ENCODE results near the gene MTCL1.

The MTCL1 gene

GRCh38 chr18:8773980-8774379 is 68.6 kb downstream of the MTCL1 start:
- no peak for DNase-seq (ENCODE audit: low spot score)

GRCh38 chr18:8776013-8776943 is 70.9 kb downstream of the MTCL1 start:
- TF ChIP-seq CTCF (IDR thresholded peaks at IDR 0.05; ENCODE audit: poor library complexity, severe bottlenecking): no peak
- no peak overlapping the region for H3K27ac ChIP-seq (ENCODE audit: poor library complexity, severe bottlenecking)
- ATAC-seq (ENCODE audit: low read depth): no peak

More at GRCh38 chr18:8773980-8774379, 68.6 kb downstream of the MTCL1 start:
- no peak for ATAC-seq (ENCODE audit: low read depth)
- Histone ChIP-seq H3K27ac (ENCODE audit: poor library complexity, severe bottlenecking) (no peak overlapping the region), H3K4me1 (ENCODE audit: insufficient read depth, poor library complexity, severe bottlenecking) (no peaks in the 10 kb centered on the region), H3K9me3 (ENCODE audit: severe bottlenecking) (no peaks in the 10 kb centered on the region), H3K4me3 (ENCODE audit: severe bottlenecking) (no peak overlapping the region), H3K36me3 (ENCODE audit: low read depth) (peaks cover 10% of the 10 kb centered on the region), H3K27me3 (ENCODE audit: insufficient read depth, poor library complexity, severe bottlenecking) (no peaks in the 10 kb centered on the region)
- no peak for TF ChIP-seq CTCF (IDR thresholded peaks at IDR 0.05; ENCODE audit: poor library complexity, severe bottlenecking)

GRCh38 chr18:8777846-8778245 is 72.5 kb downstream of the MTCL1 start:
- DNase-seq (ENCODE audit: low spot score) (no peak), ATAC-seq (ENCODE audit: low read depth) (no peak)
- H3K9me3 ChIP-seq (ENCODE audit: severe bottlenecking): no peaks in the 10 kb centered on the region
- TF ChIP-seq CTCF (IDR thresholded peaks at IDR 0.05; ENCODE audit: poor library complexity, severe bottlenecking): no peak
- no peaks in the 10 kb centered on the region for H3K27me3 ChIP-seq (ENCODE audit: insufficient read depth, poor library complexity, severe bottlenecking)
- peaks cover 13% of the 10 kb centered on the region for H3K36me3 ChIP-seq (ENCODE audit: low read depth)
- no peaks in the 10 kb centered on the region for H3K4me1 ChIP-seq (ENCODE audit: insufficient read depth, poor library complexity, severe bottlenecking)
- no peak overlapping the region for H3K27ac ChIP-seq (ENCODE audit: poor library complexity, severe bottlenecking)
- H3K4me3 ChIP-seq (ENCODE audit: severe bottlenecking): no peak overlapping the region

More at GRCh38 chr18:8776013-8776943, 70.9 kb downstream of the MTCL1 start:
- no peaks in the 10 kb centered on the region for H3K4me1 ChIP-seq (ENCODE audit: insufficient read depth, poor library complexity, severe bottlenecking)
- peaks cover 13% of the 10 kb centered on the region for H3K36me3 ChIP-seq (ENCODE audit: low read depth)
- H3K9me3 ChIP-seq (ENCODE audit: severe bottlenecking): no peaks in the 10 kb centered on the region
- DNase-seq (ENCODE audit: low spot score): no peak
- H3K27me3 ChIP-seq (ENCODE audit: insufficient read depth, poor library complexity, severe bottlenecking): no peaks in the 10 kb centered on the region
- H3K4me3 ChIP-seq (ENCODE audit: severe bottlenecking): no peak overlapping the region

- H3K27me3 ChIP-seq (ENCODE audit: insufficient read depth, poor library complexity, severe bottlenecking): no peaks in the 10 kb centered on the region
- no peak overlapping the region for H3K27ac ChIP-seq (ENCODE audit: poor library complexity, severe bottlenecking)
- TF ChIP-seq CTCF (IDR thresholded peaks at IDR 0.05; ENCODE audit: poor library complexity, severe bottlenecking): no peak
- no peaks in the 10 kb centered on the region for H3K9me3 ChIP-seq (ENCODE audit: severe bottlenecking)
- H3K36me3 ChIP-seq (ENCODE audit: low read depth): peaks cover 12% of the 10 kb centered on the region
- ATAC-seq (ENCODE audit: low read depth) (no peak), DNase-seq (ENCODE audit: low spot score) (no peak)
- no peaks in the 10 kb centered on the region for H3K4me1 ChIP-seq (ENCODE audit: insufficient read depth, poor library complexity, severe bottlenecking)
- H3K4me3 ChIP-seq (ENCODE audit: severe bottlenecking): no peak overlapping the region
These were observed 73.0 kb downstream of the MTCL1 start for GRCh38 chr18:8778386-8778785.

- H3K27ac ChIP-seq (ENCODE audit: poor library complexity, severe bottlenecking): no peak overlapping the region
- no peak for ATAC-seq (ENCODE audit: low read depth)
- H3K4me3 ChIP-seq (ENCODE audit: severe bottlenecking): no peak overlapping the region
- no peaks in the 10 kb centered on the region for H3K4me1 ChIP-seq (ENCODE audit: insufficient read depth, poor library complexity, severe bottlenecking)
- no peaks in the 10 kb centered on the region for H3K27me3 ChIP-seq (ENCODE audit: insufficient read depth, poor library complexity, severe bottlenecking)
- TF ChIP-seq CTCF (IDR thresholded peaks at IDR 0.05; ENCODE audit: poor library complexity, severe bottlenecking): no peak
- peaks cover 9% of the 10 kb centered on the region for H3K36me3 ChIP-seq (ENCODE audit: low read depth)
- no peaks in the 10 kb centered on the region for H3K9me3 ChIP-seq (ENCODE audit: severe bottlenecking)
- no peak for DNase-seq (ENCODE audit: low spot score)
These were observed 73.5 kb downstream of the MTCL1 start for GRCh38 chr18:8778824-8779223.
